ENCODE results near the gene GOLGA8F. TPM values are rescaled to one million over a fixed set of nuclear protein-coding genes. Genes with fewer than 3 reads are reported as not detected.
"Not testable (repeated sequence)": the region's sequence is repeated elsewhere in the genome, so short reads cannot be mapped to it uniquely, and the experiment has no call there.

The GOLGA8F gene
- total RNA-seq (2014; rRNA removed; shearing (Covaris generic); ENCODE audit: low replicate concordance): not detected in 2 replicates

GRCh38 chr15:28378364-28378763, at the start of gene GOLGA8F:
Gene GOLGA8F, plus strand, starts transcription at chr15:28378664. Its CDS starts 98 bp downstream, at chr15:28378762.
- DNase-seq (ENCODE audit: low read depth); in situ Hi-C loops (cut with HindIII; ENCODE audit: low pct_unique_long_range_greater_than_20kb, low sequenced_read_pairs): not testable (repeated sequence)

- in situ Hi-C loops (cut with HindIII; ENCODE audit: low pct_unique_long_range_greater_than_20kb, low sequenced_read_pairs); DNase-seq (ENCODE audit: low read depth): not testable (repeated sequence)
These were observed 20.5 kb upstream of the GOLGA8F start, which contains the start of gene GOLGA6L24 for GRCh38 chr15:28357984-28358383. Gene GOLGA6L24, minus strand, starts transcription at chr15:28358084. Its CDS starts 61 bp downstream, at chr15:28358023.

- in situ Hi-C loops (cut with HindIII; ENCODE audit: low pct_unique_long_range_greater_than_20kb, low sequenced_read_pairs); DNase-seq (ENCODE audit: low read depth): not testable (repeated sequence)
These were observed 13.0 kb upstream of the GOLGA8F start for GRCh38 chr15:28365502-28365901.

GRCh38 chr15:28380053-28380452, 1.6 kb downstream of the GOLGA8F start:
- DNase-seq (ENCODE audit: low read depth); in situ Hi-C loops (cut with HindIII; ENCODE audit: low pct_unique_long_range_greater_than_20kb, low sequenced_read_pairs): not testable (repeated sequence)

GRCh38 chr15:28396022-28396421, 17.6 kb downstream of the GOLGA8F start:
- DNase-seq (ENCODE audit: low read depth); in situ Hi-C loops (cut with HindIII; ENCODE audit: low pct_unique_long_range_greater_than_20kb, low sequenced_read_pairs): not testable (repeated sequence)

GRCh38 chr15:28402774-28403435, 24.4 kb downstream of the GOLGA8F start:
- DNase-seq (ENCODE audit: low read depth); in situ Hi-C loops (cut with HindIII; ENCODE audit: low pct_unique_long_range_greater_than_20kb, low sequenced_read_pairs): not testable (repeated sequence)

- in situ Hi-C loops (cut with HindIII; ENCODE audit: low pct_unique_long_range_greater_than_20kb, low sequenced_read_pairs); DNase-seq (ENCODE audit: low read depth): not testable (repeated sequence)
These were observed 42.0 kb downstream of the GOLGA8F start for GRCh38 chr15:28420470-28420869.

GRCh38 chr15:28435594-28435993, 57.1 kb downstream of the GOLGA8F start:
- in situ Hi-C loops (cut with HindIII; ENCODE audit: low pct_unique_long_range_greater_than_20kb, low sequenced_read_pairs); DNase-seq (ENCODE audit: low read depth): not testable (repeated sequence)

Other genes starting within 250 kb of the GOLGA8F start
- gene HERC2, start 56.5 kb upstream of the GOLGA8F start, total RNA-seq (2014; rRNA removed; shearing (Covaris generic); ENCODE audit: low replicate concordance): 16.0 and 33.5 TPM in 2 replicates
- gene GOLGA6L24, start 20.6 kb upstream of the GOLGA8F start, total RNA-seq (2014; rRNA removed; shearing (Covaris generic); ENCODE audit: low replicate concordance): not detected in 2 replicates
- not detected in 2 replicates for gene GOLGA8G, start 154.3 kb downstream of the GOLGA8F start, total RNA-seq (2014; rRNA removed; shearing (Covaris generic); ENCODE audit: low replicate concordance)
- gene GOLGA6L25, start 174.9 kb downstream of the GOLGA8F start, total RNA-seq (2014; rRNA removed; shearing (Covaris generic); ENCODE audit: low replicate concordance): not detected in 2 replicates